Testis (tissue), 2 donors: ENCODE measurements around the gene GNAI3.

Experiments
- POLR2A ChIP-seq: fragments of 450-650 bp; IDR thresholded peaks from one replicate; pipeline ENCODE4 v1.6.1; 2017; ENCODE audit warnings: antibody characterized with exemption, mild to moderate bottlenecking, moderate library complexity
- TF ChIP-seq, protein P1 (sequence below), 3 experiments: fragments of 450-650 bp in 2 of 3; fragments of 200-600 bp in 1 of 3; sonication (generic) in 1 of 3; IDR thresholded peaks; one replicate each; pipeline ENCODE4 v1.5.1; 2016 to 2019; ENCODE audit warnings: antibody characterized with exemption in 3 of 3, mild to moderate bottlenecking in 2 of 3, moderate library complexity in 1 of 3

DNA sequence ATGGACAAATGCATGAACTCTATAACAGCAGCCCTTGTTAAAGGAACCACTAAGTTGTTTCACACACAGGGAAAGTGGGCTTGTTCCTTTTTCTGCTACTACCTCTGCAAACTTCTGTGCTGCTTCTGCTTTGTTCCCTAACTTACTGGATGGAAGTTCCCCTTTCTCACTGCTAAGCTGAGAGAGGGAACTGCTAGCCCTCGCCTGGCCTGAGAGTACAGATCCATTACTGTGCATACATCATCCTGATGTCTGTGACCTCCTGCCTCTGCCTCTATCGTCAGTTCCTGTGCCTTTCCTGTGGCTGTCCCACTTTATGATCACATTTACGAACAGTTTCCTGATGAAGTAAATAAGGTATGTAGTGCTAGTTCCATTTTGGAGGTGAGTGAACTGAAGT, 67.5 kb downstream of the GNAI3 start:
- no peak for TF ChIP-seq POLR2A
- TF ChIP-seq, protein P1, sequence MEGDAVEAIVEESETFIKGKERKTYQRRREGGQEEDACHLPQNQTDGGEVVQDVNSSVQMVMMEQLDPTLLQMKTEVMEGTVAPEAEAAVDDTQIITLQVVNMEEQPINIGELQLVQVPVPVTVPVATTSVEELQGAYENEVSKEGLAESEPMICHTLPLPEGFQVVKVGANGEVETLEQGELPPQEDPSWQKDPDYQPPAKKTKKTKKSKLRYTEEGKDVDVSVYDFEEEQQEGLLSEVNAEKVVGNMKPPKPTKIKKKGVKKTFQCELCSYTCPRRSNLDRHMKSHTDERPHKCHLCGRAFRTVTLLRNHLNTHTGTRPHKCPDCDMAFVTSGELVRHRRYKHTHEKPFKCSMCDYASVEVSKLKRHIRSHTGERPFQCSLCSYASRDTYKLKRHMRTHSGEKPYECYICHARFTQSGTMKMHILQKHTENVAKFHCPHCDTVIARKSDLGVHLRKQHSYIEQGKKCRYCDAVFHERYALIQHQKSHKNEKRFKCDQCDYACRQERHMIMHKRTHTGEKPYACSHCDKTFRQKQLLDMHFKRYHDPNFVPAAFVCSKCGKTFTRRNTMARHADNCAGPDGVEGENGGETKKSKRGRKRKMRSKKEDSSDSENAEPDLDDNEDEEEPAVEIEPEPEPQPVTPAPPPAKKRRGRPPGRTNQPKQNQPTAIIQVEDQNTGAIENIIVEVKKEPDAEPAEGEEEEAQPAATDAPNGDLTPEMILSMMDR (IDR thresholded peaks at IDR 0.05): no peak
